Astrocyte of the cerebellum (primary cell): ENCODE measurements around the gene PJVK.
A peak's percentile ranks its signal among the peaks of the same experiment; 100 is the strongest.

Experiments
- DNase-seq: peaks from one replicate; pipeline ENCODE4 v3.0.0-alpha.2; 2011; ENCODE audit warnings: low read depth
- H3K4me3 ChIP-seq: 2 replicates; pipeline ENCODE4 v1.5.1; 2011; ENCODE audit warnings: mild to moderate bottlenecking, low read depth, low read length, moderate library complexity
- CTCF ChIP-seq: IDR thresholded peaks from 2 replicates; pipeline ENCODE4 v1.5.1; 2012; ENCODE audit warnings: low read length, low read depth, moderate library complexity, mild to moderate bottlenecking; ENCODE audit errors: missing control alignments
- in situ Hi-C: cut with HindIII; loops from 2 replicates; pipeline ENCODE4 v1.10.0; 2017; ENCODE audit warnings: low sequenced_read_pairs

The PJVK gene

GRCh38 chr2:178429336-178429735 lies 21.8 kb upstream of the PJVK start:
- in situ Hi-C loops: no loop called here
- no peak overlapping the region for H3K4me3 ChIP-seq
- no peak for TF ChIP-seq CTCF
- no peak for DNase-seq

DNA sequence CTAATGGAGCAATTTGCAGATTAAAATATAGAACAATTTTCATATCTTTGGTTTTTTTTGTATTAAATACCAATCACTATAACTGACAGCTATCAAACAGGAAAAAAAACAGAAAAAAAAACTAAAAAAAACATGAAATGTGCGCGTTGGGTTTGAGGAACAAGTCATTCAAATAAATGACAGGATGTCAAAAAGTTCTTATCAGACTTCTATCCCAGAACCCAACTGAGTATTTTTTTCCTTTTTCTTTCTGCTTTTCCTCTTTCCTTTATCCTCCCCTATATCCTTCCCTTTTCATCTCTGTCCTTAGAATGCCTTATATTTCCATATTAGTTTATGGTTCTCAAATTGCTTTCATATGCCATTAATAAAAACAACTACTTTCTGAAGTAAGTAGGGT lies 14.5 kb upstream of the PJVK start:
- in situ Hi-C loops: no loop called here
- no peak for DNase-seq
- TF ChIP-seq CTCF: no peak
- H3K4me3 ChIP-seq: no peak overlapping the region

DNA sequence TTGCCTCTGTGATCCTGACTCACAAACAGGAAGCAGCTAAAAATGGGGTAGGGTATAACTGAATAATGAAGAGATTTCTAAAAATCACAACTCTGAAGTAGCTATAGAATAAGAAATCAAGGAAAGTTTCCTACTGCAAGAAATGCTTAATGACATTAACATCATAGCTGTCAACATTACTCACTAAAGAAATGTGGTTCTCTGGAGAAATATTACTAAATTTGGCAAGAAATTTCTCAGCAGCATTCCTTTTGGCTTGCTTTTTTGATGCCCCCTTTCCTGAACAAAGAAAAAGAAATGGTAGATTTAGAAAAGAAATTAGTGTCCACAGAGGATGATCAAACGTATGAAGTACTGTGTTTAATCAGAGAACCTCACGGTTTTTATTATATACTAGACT lies 9.8 kb upstream of the PJVK start:
- in situ Hi-C loops: loop anchor here (10.0 kb wide), 1 partner anchor 63 kb away; no protein-coding TSS in a partner anchor
- no peak for DNase-seq
- TF ChIP-seq CTCF: no peak
- H3K4me3 ChIP-seq: no peak overlapping the region

DNA sequence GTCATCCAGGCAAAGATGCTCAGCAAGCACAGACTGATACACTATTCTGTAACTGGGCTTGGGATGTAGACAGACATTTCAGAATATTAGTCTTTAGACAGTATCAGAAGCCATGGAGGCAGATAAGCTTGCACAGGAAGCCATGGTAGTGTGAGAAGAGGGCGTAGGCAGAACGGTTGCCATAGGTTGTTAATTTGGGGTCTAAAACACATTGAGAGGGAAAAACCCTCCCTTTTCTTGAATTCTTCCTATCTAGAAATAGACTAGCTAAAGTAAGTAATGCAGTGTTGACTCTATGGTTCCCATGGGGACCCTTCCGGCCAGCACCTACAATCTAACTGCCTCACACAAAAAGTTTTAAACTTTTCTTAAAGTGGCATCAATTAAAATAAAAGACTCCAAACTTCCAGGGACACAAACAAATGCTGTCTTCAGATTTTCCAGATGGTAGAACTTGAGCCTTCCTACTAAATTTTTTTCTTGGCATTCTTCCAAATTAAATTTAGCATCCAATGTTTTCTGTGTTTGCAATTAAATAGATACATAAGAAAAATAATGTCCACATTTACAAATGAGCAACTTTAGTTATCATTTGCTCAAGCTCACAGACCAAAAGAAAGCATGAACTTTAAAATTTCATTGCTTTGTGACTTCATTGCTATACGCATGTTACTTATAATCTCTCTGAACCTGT lies 2.1 kb upstream of the PJVK start:
- DNase-seq: no peak
- no peak for TF ChIP-seq CTCF
- H3K4me3 ChIP-seq: no peak overlapping the region
- in situ Hi-C loops: loop anchor here (10.0 kb wide), 1 partner anchor 56 kb away; no protein-coding TSS in a partner anchor

GRCh38 chr2:178449700-178450523 lies 1.3 kb upstream of the PJVK start:
- no peak for DNase-seq
- peak overlapping the region; percentile 78 for H3K4me3 ChIP-seq
- no peak for TF ChIP-seq CTCF
- in situ Hi-C loops: loop anchor here (10.0 kb wide), 1 partner anchor 55 kb away; no protein-coding TSS in a partner anchor

DNA sequence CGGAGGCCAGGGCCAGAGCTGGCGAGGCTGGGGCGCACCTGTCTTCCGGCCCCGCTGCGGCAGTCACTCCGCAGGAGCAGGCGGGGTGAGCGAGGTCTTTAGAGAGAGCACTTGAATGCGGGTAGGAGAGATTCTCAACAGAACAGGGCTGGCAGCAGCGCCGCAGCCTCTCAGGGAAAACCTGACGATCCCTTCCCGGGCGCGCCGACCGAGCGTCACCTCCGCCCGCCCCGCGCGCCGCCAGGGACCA lies 729 bp upstream of the PJVK start:
- in situ Hi-C loops: no loop called here
- no peak for DNase-seq
- TF ChIP-seq CTCF: no peak
- peak overlapping the region; percentile 78 for H3K4me3 ChIP-seq
